Measurements from ENCODE around the gene SLC5A12.

Gene SLC5A12, protein sequence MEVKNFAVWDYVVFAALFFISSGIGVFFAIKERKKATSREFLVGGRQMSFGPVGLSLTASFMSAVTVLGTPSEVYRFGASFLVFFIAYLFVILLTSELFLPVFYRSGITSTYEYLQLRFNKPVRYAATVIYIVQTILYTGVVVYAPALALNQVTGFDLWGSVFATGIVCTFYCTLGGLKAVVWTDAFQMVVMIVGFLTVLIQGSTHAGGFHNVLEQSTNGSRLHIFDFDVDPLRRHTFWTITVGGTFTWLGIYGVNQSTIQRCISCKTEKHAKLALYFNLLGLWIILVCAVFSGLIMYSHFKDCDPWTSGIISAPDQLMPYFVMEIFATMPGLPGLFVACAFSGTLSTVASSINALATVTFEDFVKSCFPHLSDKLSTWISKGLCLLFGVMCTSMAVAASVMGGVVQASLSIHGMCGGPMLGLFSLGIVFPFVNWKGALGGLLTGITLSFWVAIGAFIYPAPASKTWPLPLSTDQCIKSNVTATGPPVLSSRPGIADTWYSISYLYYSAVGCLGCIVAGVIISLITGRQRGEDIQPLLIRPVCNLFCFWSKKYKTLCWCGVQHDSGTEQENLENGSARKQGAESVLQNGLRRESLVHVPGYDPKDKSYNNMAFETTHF

DNA sequence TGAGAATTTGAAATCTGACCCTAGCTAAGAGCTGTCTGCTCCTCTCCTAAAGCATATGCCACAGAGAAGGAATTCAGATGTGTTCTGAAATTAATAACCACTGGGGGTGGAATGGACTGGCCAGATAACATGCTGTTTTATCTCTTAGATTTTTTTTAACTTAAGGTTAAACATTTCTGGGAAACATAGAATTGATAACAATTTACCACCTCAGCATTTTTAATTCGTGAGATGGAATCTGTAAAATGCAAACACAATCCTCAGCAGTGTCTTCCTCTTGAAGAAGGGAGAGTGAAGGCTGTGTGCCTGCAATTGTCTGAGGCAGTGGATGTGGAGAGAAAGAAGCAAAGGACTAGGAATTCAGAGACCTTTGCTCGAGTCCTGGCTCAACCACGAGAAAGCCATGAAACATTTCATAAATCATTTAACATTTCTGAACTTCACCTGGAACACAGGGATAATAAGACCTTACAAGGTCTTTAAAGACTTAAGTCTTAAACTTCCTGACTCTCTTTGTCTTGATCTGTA, at the start of gene SLC5A12:
Gene SLC5A12, minus strand, starts transcription at position 113 of the 528 bp plus-strand sequence. CDS start 346 bp downstream, outside the sequence.
- DNase-seq, result no peak

DNA sequence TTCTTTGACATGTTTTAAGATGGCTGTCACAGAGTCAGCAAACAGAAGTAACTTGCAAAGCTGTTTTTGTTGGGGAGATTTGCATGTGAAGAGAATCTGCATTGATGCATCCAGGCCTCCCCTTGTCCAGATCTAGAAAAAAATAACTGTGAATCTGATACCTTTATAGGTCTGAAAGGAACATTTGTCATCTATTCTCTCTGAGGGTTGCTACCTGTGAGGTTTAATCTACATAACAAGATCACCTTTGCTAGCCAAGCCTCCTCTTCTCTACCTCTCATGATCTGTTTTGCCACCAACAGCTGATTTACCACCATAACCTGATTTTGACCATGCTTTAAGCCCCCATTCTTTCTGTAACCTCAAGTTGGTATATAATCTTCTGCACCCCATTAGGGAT, 47.2 kb upstream of the SLC5A12 start:
- DNase-seq, result no peak

DNA sequence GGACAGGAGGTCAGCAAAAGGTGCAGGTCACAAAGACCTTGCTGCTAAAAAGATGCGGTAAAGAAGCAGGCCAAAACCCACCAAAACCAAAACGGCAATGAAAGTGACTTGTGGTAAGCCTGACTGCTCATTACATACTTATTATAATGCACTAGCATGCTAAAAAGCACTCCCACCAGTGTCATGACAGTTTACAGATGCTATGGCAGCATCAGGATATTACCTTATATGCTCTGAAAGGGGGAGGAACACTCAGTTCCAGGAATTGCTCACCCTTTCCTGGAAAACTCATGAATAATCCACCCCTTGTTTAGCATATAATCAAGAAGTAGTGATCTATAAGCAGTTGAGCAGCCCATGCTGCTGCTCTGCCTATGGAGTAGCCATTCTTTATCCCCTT, 45.2 kb upstream of the SLC5A12 start:
- no peak for DNase-seq

DNA sequence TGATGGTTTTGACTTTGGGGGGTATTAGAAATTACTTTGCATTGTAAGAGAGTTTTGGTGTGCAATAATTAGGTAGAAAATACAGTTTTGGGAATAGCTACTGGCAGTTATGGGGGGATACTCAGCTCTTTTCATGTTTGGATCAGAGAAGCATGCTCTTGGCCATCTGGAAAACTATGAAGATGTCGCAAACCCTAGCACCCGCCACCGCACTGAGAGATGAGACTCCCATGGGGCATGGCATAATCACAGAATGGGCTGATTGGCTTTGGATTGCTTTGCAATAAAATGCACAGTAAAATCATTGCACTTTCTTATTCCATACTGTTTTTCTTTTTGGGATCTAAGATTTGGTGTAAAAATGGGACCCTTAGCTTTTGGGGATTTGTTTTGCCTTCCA, 43.5 kb upstream of the SLC5A12 start:
- no peak for DNase-seq

DNA sequence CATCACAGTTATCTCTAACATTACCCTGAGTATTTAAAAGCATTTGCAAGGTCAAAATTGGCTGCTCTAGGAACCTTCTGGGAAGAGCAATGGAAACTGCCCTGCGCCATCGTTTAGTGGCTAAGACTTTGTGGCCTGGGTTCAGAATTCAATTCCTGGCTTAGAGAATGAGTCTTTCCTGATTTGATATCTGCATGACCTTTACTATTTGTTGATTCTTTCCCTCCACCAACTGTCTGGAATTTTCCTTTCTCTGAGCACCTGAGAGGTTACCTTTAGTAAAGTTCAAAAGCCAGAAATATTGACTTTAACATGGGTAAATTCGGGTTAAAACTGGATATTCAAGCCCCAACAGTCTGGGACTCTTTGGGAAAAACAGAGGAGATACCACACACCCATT, 43.0 kb upstream of the SLC5A12 start:
- DNase-seq, result no peak

DNA sequence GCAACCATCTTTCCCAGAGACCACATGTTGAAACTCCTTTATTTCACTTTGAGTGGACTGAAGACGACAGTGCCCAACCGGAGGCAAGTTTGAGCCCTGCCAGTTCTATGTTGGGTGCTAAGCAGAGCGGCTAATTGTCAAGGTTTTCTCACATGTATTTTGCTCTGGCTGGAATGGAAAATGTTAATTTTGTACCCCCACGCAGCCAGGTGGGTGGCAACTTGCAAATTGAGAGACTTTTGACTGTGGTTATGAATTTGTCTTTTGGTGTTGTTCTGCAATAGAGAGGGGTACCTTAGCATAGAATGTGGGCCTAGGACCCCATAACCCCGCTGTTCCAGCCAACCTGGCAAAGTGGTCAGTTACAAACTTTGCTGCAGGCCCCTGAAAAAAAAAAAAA, 42.5 kb upstream of the SLC5A12 start:
- no peak for DNase-seq

DNA sequence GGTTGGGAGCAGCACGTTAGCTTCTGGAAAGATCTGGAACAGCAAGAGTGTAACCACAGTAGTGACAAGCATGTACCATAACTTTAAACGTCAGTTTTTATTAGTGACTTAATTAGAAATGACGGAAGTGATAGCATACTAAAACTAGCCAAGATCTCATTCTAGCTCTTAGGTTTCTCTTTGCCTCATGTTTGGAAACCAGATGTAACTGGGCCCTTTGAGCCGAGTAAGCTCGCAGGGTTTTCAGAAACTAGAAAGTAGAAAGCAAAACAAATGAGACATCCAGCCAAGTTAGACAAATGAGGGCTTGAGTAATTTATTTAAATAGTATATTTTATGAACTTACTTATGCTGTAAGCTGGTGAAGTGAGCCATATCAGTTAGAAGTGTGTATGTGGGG, 40.2 kb upstream of the SLC5A12 start:
- no peak for DNase-seq

DNA sequence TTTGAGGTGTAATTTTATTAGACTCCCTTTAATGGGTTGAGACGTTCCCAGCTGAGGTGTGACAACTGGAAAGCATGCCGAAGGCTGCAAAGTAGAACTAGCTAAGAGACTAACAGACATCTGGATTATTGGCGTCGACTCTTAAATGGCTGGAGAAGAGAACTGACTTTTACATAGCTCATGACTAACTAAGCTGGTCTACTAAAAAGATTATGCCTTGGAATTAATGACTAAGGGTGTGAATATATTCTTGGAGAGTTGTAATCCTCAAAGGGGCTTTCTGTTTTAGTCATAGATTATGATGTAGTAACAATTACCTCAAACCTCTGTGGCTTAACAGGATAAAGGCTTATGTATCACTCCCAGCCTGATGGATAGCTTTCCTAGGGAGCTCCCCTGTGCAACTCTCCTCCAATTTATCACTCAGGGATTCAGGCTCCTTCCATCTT, 39.5 kb upstream of the SLC5A12 start:
- DNase-seq, result no peak

DNA sequence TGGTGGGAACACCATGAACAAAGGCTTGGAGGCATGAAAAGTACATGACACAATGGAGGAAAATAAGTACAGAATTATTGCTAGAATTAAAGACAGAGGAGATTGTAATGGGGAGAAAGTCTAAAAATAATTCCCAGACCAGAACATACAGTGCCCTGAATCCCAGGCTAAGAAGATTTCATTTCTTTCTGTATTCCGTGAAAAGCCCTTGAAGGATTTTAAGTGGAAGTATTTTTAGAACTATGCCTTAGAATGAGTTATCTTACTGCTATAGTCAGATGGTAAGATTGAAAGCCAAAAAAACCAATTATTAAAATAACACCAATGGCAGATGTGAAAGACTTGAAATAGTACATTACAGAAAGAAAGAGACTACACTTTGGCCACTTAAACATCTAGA, 36.1 kb upstream of the SLC5A12 start:
- no peak for DNase-seq

DNA sequence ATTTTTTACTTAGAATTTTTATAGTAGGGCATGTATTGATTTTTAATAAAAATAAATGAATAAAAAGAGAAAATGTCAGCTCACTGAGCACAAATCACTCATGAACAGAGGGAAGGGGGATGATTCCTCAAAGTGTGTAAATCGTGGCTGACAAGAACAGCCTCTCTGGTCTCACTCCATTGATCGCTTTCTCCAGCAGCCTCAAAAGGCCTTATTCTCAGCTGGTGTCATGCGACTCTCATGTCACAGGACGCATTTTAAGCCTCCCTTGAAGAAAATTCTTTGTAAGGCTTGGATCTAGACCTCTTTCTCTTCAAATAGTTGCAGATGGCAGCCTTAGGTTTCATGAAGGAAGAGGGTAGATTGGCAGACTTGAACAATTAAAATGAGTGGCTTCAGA, 33.9 kb upstream of the SLC5A12 start:
- DNase-seq, result no peak

DNA sequence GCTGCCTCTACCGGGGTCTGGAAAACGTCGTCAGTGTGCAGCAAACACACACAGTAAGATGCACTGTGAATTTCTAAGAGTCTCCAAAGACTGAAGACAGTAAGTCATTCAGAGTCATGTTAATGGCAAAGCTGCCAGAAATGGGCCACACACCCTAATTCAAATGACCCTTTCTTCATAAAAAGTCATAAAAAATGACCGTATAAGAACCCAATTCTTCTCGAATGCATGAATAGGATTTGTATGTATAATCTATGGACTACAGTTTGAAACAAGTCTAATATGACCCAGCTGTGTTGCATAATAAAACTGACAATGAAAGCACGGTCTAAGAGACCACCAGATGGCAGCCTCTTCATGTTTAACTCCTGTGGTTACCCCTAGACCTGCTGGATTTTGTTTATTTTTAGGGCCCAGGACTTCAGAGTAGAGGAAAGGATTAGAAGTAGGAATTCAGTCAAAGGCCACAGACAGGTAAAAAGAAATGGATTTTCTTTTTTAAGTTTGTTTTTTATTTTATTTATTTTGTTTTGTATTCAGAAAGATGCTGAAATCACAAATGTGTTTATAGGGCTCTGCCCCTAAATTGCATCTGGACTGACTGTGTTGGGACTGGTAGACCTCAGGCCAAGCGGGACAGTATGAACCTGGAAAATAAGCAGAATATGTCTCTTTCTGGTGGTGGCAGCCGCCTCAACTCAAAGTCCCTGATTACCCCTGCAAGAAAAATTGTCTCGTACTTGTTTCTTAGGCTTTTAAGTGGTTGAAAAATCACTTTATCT, 32.1 kb upstream of the SLC5A12 start:
- no peak for DNase-seq

DNA sequence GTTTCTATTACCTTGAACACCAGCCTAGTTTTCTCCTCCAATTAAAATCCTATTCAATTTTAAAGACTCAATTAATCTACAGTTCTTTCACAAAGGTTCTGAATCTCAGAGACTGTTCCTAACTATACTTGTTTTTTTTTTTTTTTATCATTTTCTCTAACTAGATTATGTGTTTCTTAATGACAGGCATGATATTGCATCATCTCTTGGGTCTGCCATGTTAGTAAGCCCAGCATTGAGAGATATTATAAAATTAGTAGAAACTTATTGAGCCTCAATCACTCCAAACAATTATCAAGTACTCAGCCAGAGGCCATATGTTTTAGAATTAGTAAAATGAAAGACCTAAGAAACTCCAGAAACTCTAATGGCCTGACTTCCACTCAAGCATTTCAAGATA, 28.1 kb upstream of the SLC5A12 start:
- no peak for DNase-seq

DNA sequence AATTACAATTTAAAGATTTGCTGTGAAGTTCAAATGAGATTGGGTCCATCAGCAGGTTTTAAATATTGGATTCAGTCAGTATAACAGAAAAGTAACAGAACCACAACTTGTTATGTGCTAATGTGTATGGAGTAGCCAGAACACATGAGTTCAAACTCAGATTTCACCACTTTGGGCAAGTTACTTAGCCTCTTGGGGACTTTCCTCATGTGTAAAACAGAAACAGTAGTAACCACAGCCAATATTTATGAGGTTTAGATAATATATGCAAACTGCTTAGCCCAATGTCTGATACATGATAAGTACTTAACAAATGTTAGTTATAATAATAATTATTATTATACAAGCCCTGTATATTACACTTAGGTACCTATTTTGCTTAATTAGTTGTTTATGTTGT, 21.8 kb upstream of the SLC5A12 start:
- DNase-seq, result no peak

DNA sequence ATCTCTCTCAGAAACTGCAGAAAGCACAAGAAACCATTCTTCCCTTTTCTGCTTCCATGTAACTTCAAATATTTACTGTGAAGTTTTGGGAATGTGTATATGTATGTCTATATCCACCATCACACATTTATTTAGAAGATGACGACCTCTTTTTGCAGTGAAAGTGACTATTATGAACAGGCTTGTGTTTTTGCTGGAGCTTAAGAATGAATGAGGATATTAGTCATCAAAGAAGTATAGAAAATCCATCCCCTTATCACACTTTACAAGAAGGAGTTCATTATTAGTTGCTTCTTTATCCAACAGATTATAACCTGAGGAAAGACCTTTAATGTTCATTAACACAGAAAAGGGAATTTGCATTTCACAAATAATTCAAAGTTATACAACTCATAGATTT, 21.1 kb upstream of the SLC5A12 start:
- DNase-seq, result no peak

DNA sequence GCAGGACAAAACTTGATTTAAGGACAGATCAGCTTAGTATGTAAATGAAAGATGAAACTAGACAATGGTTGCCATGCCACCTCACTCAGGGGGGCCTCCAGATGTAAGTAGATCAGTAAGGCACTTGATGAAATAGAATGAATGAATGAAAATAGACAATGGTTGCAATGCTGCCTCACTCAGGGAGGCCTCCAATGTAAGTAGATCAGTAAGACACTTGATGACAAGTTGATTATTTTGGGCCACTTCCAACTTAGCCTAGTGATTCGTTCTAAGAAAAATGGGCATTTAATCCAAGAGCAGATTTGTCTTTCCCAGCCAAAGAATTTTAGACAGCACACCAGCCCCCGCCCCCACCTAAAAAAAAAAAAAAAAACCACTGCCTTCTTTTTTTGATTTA, 19.2 kb upstream of the SLC5A12 start:
- no peak for DNase-seq

DNA sequence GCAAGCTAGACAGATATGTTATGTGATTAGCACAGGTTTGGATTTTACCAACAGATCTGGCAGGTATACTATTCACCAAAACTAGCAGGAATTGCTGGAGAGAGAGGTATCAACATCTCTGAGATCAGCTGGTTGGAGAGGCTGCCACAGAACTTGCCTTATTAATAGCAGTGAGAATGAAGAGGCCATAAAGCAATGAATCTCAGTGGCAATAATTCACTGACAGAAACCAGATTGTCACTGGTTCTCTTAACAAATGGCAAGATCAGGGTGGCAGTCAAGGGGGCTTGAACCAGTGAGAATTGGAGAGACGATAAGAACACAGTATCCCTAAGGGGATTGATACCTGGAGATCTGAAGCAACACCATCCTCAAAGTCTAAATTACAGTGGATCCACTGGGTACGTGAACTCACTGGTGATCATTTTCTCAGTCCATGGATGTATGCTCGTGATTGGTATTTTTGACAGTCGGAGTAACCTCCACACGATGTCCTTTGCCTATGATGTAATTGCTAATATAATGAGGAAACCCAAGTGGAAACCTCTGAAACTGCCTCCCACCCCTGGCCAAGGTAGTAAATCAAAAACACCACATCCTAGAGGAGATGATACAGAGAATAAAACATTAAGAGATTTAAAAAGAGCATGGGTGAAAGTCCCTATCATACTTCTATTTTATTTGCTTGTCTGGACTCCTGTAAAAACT, 17.7 kb upstream of the SLC5A12 start:
- no peak for DNase-seq

DNA sequence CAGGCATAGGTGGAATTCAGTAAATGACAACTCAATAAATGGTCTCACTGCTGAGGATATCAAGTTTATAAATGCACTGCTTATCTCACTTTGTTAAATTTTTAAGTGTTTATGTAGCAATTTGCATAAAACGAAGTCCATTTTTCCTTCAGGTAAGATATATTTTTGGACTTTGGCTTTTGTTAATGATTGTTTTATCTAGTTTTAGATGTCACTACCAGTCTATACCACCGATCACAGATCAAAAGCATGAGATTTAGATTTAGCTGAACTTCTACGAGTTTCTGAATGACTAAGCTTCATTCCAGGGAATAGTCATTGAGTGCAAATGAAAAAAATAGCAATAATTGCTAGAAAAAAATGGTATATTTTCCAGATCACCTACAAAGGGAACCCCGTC, 12.8 kb upstream of the SLC5A12 start:
- no peak for DNase-seq

DNA sequence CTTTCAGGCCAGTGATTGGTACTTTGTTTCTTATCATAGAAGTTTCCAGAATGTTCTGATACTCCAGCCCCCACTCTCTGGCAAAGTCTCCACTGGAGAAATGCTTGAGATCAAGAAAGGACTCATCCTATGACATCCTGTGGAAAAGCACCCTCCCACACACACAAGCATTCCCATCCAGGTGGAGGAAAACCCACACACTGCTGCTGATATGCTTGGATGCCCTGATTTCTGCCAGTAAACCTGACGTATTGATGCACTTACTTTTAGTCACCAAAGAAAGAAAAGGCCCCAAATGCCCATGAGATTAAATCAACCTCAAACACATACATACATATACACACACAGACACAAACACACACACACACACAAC, 9.2 kb upstream of the SLC5A12 start:
- no peak for DNase-seq

DNA sequence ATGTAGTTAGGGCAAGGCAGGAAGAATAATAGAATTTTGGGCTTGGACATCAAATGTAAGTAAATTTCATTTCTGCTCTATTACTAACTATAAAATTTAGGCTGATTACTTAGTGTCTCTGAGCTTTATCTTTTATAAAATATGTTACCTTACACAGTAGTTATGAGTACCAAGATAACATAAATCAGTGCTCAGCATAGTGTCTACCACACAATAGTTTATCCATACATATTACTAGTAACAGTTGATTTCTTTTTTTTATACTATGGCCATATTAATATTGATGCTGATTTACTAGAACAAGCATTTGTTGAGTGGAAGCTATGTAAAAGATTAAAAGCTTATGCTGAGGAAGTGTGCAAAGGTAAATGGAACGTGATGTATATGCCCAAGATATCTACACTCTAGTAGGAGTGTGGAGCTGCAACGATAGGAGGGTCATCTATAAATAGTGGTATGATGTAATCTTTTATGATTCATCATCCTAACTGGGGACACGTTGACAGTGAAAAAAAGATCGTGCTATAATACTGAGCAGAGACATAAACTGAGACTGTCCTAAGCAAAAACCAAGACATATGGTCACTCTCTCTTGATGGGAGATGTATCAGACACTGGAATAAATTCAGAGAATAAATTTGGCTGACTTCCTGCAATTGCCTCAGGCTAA, 8.7 kb upstream of the SLC5A12 start:
- DNase-seq, result no peak

DNA sequence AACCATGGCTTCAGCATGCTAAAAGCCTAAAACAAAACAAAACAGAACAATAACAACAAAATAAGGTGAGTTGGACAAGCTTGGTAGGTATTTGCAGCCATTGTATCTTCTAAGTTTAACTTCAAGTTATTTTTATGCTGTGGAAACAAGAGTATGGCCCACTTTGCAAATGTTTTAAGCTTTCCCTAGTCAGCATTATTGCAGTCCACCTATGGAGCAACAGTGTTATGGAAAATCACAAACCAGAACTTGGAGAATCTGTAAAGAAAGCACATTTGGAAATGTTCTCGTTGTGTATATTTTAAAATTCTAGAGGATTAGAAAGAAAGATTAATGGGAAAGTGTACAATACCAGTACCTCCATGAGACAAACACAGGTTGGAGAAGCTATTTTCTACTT, 7.4 kb upstream of the SLC5A12 start:
- DNase-seq, result no peak

DNA sequence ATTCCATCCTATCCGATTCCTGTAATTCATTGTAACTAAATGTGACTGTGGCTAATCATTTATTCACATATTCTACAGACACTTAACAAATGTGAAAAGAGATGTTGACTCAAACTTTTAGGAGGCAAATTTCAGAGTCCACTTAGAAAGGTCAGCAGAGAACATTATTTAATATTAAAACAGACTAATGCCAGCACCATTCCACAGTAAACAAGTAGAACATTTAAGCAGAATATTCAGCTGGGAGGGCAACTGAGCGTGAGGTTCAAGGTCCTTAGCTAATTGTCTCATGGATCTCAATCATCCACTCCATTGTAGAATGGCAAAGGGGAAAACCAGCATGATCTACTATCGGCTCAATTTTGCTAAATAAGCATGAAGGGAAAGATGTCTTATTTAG, 5.1 kb upstream of the SLC5A12 start:
- no peak for DNase-seq

DNA sequence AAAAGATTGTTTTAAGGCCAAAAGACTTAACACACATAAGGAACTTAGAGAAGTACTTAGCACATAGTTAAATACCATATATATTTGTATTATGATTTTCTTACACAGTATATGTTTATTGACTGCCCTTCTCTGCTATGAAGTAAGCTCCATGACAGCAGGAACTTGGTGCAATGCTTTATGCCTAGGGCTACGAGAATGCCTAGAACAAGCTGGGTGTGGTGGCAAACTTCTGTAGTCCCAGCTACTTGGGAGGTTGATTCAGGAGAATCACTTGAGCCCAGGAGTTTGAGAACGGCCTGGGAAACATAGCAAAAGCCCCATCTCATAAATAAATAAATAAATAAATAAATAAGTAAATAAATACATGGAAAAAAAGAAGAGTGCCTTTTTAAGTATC, 1.9 kb downstream of the SLC5A12 start:
- DNase-seq, result no peak
